ENCODE measurements around the gene VILL.

- TF ChIP-seq CTCF (IDR thresholded peaks at IDR 0.05; ENCODE audit: low read length): no peak
- TF ChIP-seq EZH2phosphoT487 (IDR thresholded peaks at IDR 0.05; ENCODE audit: low read length): no peak
- no peak for TF ChIP-seq EZH2 (optimal IDR thresholded peaks at IDR 0.05; ENCODE audit: low read depth, low read length)
Observed at GRCh38 chr3:37955918-37956707, 34.5 kb upstream of the VILL start.
